Fibroblast of pulmonary artery (primary cell): Measurements from ENCODE around the gene CARD14.

ENCODE experiments used
- DNase-seq: peaks from one replicate; pipeline ENCODE4 v3.0.0-alpha.2; 2010; ENCODE audit warnings: low read depth
- H3K4me3 ChIP-seq: replicated peaks from 2 replicates; pipeline ENCODE4 v1.5.1; 2011; ENCODE audit warnings: low read depth, mild to moderate bottlenecking, control low read depth, low read length, moderate library complexity
- CTCF ChIP-seq: IDR thresholded peaks from 2 replicates; pipeline ENCODE4 v1.5.1; 2011; ENCODE audit warnings: mild to moderate bottlenecking, control low read depth, low read length, inconsistent platforms; ENCODE audit errors: missing control alignments

Gene CARD14

GRCh38 chr17:80163336-80163735 is 6.5 kb upstream of the CARD14 start:
- no peak for TF ChIP-seq CTCF

DNA sequence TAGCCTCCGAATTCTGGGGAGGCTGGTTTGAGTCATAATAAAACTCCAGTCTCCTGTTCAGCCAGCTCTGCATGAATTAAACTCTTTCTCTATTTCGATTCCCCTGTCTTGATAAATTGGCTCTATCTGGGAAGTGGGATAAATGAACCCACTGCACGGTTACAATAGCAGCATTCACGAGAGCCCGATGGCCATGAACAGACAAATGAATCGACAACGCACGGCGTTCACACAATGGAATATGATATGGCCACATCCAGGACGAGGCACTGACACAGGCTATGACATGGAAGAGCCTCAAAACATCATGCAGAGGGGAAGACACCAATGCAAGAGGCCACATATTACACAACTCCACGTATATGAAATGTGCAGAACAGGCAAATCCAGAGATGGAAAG is 5.6 kb upstream of the CARD14 start:
- DNase-seq, result no peak
- TF ChIP-seq CTCF, result no peak
- H3K4me3 ChIP-seq, result no peak overlapping the region

More at GRCh38 chr17:80163336-80163735, 6.5 kb upstream of the CARD14 start:
- DNase-seq, result no peak
- no peak overlapping the region for H3K4me3 ChIP-seq

- no peak for TF ChIP-seq CTCF
- DNase-seq, result no peak
- no peak overlapping the region for H3K4me3 ChIP-seq
These were observed 3.4 kb upstream of the CARD14 start for GRCh38 chr17:80166446-80166845.

GRCh38 chr17:80168371-80168770 is 1.5 kb upstream of the CARD14 start:
- H3K4me3 ChIP-seq, result no peak overlapping the region
- DNase-seq, result peak; percentile 32
- no peak for TF ChIP-seq CTCF

DNA sequence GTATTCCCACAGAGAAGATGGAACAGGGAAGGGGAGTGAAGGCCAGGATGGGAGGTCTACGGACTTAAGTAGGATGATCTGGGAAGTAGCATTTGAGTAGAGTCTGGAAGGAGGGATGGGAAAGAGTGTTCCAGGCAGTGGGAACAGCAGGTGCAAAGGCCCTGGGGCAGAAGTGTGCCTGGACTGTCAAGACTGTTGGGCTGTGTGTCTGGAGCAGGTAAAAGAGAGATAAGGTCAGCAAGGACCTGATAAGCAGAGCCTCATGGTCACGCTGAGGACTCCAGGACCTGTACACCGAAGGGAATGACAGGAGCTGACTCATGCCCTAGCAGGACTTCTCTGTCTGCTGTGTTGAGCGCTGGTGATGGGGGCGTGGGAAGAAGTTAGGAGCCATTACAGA is 723 bp upstream of the CARD14 start:
- no peak for TF ChIP-seq CTCF
- DNase-seq, result no peak
- no peak overlapping the region for H3K4me3 ChIP-seq

- TF ChIP-seq CTCF, result no peak
- no peak for DNase-seq
- no peak overlapping the region for H3K4me3 ChIP-seq
These were observed 1.9 kb downstream of the CARD14 start for GRCh38 chr17:80171681-80172080.

- no peak for DNase-seq
- no peak for TF ChIP-seq CTCF
- no peak overlapping the region for H3K4me3 ChIP-seq
These were observed 3.3 kb downstream of the CARD14 start for GRCh38 chr17:80173126-80173525.
